ENCODE results near the gene BLNK.
A peak's percentile ranks its signal among the peaks of the same experiment; 100 is the strongest.

Gene BLNK

DNA sequence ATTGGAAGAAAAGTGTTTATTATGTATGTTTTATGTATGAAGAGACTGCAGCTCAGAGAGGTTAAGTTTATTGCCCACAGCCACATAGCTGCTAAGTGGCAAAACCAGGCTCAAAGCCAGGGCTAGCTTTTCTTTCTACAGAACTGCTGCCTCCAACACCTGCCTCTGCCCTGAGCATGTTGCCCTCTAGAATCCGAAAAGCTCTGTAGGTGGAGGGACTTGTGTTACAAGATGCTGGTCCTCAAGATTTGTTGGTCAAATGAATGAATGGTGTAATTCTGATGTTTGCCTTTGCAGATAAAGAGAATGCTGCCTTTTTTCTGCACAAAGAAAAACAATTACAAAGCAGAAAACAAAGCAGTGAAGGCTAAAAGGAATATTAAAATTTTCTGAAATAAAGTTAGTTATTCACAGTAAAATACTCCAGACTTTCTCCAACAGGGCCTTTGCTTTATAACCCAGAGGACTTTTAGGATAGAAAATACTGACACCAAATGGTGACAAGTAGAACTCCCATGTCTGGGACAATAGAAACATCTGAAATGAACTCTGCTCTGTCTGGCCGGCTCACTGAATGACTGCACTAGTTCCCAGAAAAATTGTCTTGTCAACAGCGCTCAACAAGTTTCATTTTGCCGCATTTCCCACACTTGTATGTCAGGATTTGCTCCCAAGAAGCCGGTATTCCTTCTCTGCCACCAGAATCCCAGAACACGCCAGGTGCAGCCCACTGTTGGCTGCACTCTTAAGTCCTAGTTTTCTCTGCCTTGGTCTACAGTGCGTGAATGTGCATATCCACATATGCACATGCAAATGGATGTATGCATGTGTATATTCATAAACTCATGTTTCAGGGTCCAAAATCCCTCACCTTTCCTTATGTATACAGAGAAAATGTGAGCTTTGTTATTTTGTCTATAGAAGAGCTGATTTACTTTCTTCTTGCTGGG, 21.9 kb upstream of the BLNK start:
- WGBS (ENCODE audit: extremely low coverage, insufficient coverage, low lambda C conversion rate), result no CpG with 5 or more reads among the region's 7 CpGs
- H3K27me3 ChIP-seq (ENCODE audit: insufficient read depth, low read length, poor library complexity), result no peaks in the 10 kb centered on the region
- H3K4me1 ChIP-seq (ENCODE audit: control insufficient read depth, low read depth, low read length), result no peaks in the 10 kb centered on the region
- no peaks in the 10 kb centered on the region for H3K79me1 ChIP-seq (ENCODE audit: low read length)
- H3K36me3 ChIP-seq (ENCODE audit: control insufficient read depth, insufficient read depth, low read length), result no peaks in the 10 kb centered on the region
- no peak overlapping the region for H4K8ac ChIP-seq (ENCODE audit: low read depth, low read length)
- no peak overlapping the region for H3K4me2 ChIP-seq (ENCODE audit: low read length)
- no peak overlapping the region for H2BK15ac ChIP-seq (replicated peaks; ENCODE audit: low read depth)
- H3K79me2 ChIP-seq (ENCODE audit: control insufficient read depth, insufficient read depth, low read length), result no peaks in the 10 kb centered on the region
- H2BK5ac ChIP-seq (ENCODE audit: low read length), result no peak overlapping the region
- H3K4me3 ChIP-seq (ENCODE audit: low read length), result no peak overlapping the region
- H2AK5ac ChIP-seq (ENCODE audit: low read length), result no peak overlapping the region
- H3K23ac ChIP-seq (ENCODE audit: low read length), result no peak overlapping the region
- no peak overlapping the region for H3K18ac ChIP-seq (ENCODE audit: low read length)
- peak; percentile 63 for DNase-seq
- no peak overlapping the region for H3K4ac ChIP-seq (ENCODE audit: low read depth, low read length)
- H3K9ac ChIP-seq (ENCODE audit: low read length), result no peak overlapping the region
- no peak overlapping the region for H2BK120ac ChIP-seq (ENCODE audit: low read depth, low read length)
- H3K56ac ChIP-seq (ENCODE audit: low read length), result no peak overlapping the region
- no peak overlapping the region for H4K5ac ChIP-seq (ENCODE audit: low read length)
- no peak overlapping the region for H3K27ac ChIP-seq (ENCODE audit: low read depth, low read length)

- Histone ChIP-seq H2BK5ac (ENCODE audit: low read length) (no peak overlapping the region), H3K79me2 (ENCODE audit: control insufficient read depth, insufficient read depth, low read length) (no peaks in the 10 kb centered on the region), H3K4ac (ENCODE audit: low read depth, low read length) (no peak overlapping the region), H2BK120ac (ENCODE audit: low read depth, low read length) (no peak overlapping the region), H2AK5ac (ENCODE audit: low read length) (no peak overlapping the region), H3K27ac (ENCODE audit: low read depth, low read length) (no peak overlapping the region), H3K4me3 (ENCODE audit: low read length) (no peak overlapping the region), H3K18ac (ENCODE audit: low read length) (no peak overlapping the region), H3K4me1 (ENCODE audit: control insufficient read depth, low read depth, low read length) (no peaks in the 10 kb centered on the region), H4K8ac (ENCODE audit: low read depth, low read length) (no peak overlapping the region), H3K79me1 (ENCODE audit: low read length) (no peaks in the 10 kb centered on the region), H3K4me2 (ENCODE audit: low read length) (no peak overlapping the region), H3K9ac (ENCODE audit: low read length) (no peak overlapping the region), H3K36me3 (ENCODE audit: control insufficient read depth, insufficient read depth, low read length) (no peaks in the 10 kb centered on the region), H2BK15ac (replicated peaks; ENCODE audit: low read depth) (no peak overlapping the region), H3K56ac (ENCODE audit: low read length) (no peak overlapping the region), H3K23ac (ENCODE audit: low read length) (no peak overlapping the region), H4K5ac (ENCODE audit: low read length) (no peak overlapping the region), H3K27me3 (ENCODE audit: insufficient read depth, low read length, poor library complexity) (no peaks in the 10 kb centered on the region)
- no CpG with 5 or more reads among the region's 4 CpGs for WGBS (ENCODE audit: extremely low coverage, insufficient coverage, low lambda C conversion rate)
- DNase-seq, result no peak
Measured at GRCh38 chr10:96290368-96291133, 19.2 kb upstream of the BLNK start.

DNA sequence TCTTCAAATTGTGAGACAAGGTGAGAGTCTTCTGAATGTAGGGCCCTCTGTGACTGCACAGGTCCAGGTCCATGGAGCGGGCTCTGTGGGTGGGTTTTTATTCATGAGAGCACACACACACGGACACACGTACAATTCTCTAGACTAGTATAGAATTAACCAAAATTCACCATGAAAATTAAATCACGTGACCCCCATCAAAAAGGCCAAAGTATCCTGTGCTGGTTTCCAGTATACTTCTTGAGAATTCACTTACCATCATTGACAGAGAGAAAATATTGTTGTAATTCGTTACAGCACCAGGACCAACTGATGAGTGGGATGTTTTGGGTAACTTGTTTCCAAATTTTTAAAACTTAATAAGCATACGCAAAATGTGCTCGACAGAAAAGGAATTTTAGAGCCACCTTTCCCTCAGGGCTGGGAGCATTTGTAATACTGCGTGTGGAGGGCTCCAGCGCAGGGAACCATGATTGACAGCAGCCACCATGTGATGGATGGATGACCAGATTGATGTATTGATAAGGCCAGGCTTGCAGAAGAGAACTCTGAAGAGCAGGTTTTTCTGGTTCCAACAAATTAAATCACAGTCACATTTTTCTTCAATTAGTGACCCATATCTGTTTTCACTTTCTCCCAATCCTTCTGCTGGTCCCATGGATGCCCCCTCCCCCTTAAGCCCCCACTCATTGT, 18.0 kb upstream of the BLNK start:
- Histone ChIP-seq H3K18ac (ENCODE audit: low read length) (no peak overlapping the region), H3K4me2 (ENCODE audit: low read length) (no peak overlapping the region), H4K8ac (ENCODE audit: low read depth, low read length) (no peak overlapping the region), H3K79me2 (ENCODE audit: control insufficient read depth, insufficient read depth, low read length) (no peaks in the 10 kb centered on the region), H3K56ac (ENCODE audit: low read length) (no peak overlapping the region), H3K79me1 (ENCODE audit: low read length) (no peaks in the 10 kb centered on the region), H3K27ac (ENCODE audit: low read depth, low read length) (no peak overlapping the region), H2BK15ac (replicated peaks; ENCODE audit: low read depth) (no peak overlapping the region), H2AK5ac (ENCODE audit: low read length) (no peak overlapping the region), H2BK120ac (ENCODE audit: low read depth, low read length) (no peak overlapping the region), H3K27me3 (ENCODE audit: insufficient read depth, low read length, poor library complexity) (no peaks in the 10 kb centered on the region), H3K4me3 (ENCODE audit: low read length) (no peak overlapping the region), H3K4ac (ENCODE audit: low read depth, low read length) (no peak overlapping the region), H3K9ac (ENCODE audit: low read length) (no peak overlapping the region), H3K4me1 (ENCODE audit: control insufficient read depth, low read depth, low read length) (no peaks in the 10 kb centered on the region), H4K5ac (ENCODE audit: low read length) (no peak overlapping the region), H2BK5ac (ENCODE audit: low read length) (no peak overlapping the region), H3K23ac (ENCODE audit: low read length) (no peak overlapping the region), H3K36me3 (ENCODE audit: control insufficient read depth, insufficient read depth, low read length) (no peaks in the 10 kb centered on the region)
- no CpG with 5 or more reads among the region's 9 CpGs for WGBS (ENCODE audit: extremely low coverage, insufficient coverage, low lambda C conversion rate)
- DNase-seq, result no peak

- Histone ChIP-seq H2BK120ac (ENCODE audit: low read depth, low read length) (no peak overlapping the region), H2BK5ac (ENCODE audit: low read length) (no peak overlapping the region), H3K4me1 (ENCODE audit: control insufficient read depth, low read depth, low read length) (no peaks in the 10 kb centered on the region), H3K9ac (ENCODE audit: low read length) (no peak overlapping the region), H3K4me3 (ENCODE audit: low read length) (no peak overlapping the region), H4K5ac (ENCODE audit: low read length) (no peak overlapping the region), H3K56ac (ENCODE audit: low read length) (no peak overlapping the region), H3K27me3 (ENCODE audit: insufficient read depth, low read length, poor library complexity) (no peaks in the 10 kb centered on the region), H3K79me1 (ENCODE audit: low read length) (no peaks in the 10 kb centered on the region), H3K79me2 (ENCODE audit: control insufficient read depth, insufficient read depth, low read length) (no peaks in the 10 kb centered on the region), H3K27ac (ENCODE audit: low read depth, low read length) (no peak overlapping the region), H2AK5ac (ENCODE audit: low read length) (no peak overlapping the region), H3K23ac (ENCODE audit: low read length) (no peak overlapping the region), H3K4ac (ENCODE audit: low read depth, low read length) (no peak overlapping the region), H3K4me2 (ENCODE audit: low read length) (no peak overlapping the region), H4K8ac (ENCODE audit: low read depth, low read length) (no peak overlapping the region), H3K36me3 (ENCODE audit: control insufficient read depth, insufficient read depth, low read length) (no peaks in the 10 kb centered on the region), H3K18ac (ENCODE audit: low read length) (no peak overlapping the region), H2BK15ac (replicated peaks; ENCODE audit: low read depth) (no peak overlapping the region)
- no CpG with 5 or more reads among the region's 5 CpGs for WGBS (ENCODE audit: extremely low coverage, insufficient coverage, low lambda C conversion rate)
- no peak for DNase-seq
Measured at GRCh38 chr10:96288151-96288621, 16.8 kb upstream of the BLNK start.

DNA sequence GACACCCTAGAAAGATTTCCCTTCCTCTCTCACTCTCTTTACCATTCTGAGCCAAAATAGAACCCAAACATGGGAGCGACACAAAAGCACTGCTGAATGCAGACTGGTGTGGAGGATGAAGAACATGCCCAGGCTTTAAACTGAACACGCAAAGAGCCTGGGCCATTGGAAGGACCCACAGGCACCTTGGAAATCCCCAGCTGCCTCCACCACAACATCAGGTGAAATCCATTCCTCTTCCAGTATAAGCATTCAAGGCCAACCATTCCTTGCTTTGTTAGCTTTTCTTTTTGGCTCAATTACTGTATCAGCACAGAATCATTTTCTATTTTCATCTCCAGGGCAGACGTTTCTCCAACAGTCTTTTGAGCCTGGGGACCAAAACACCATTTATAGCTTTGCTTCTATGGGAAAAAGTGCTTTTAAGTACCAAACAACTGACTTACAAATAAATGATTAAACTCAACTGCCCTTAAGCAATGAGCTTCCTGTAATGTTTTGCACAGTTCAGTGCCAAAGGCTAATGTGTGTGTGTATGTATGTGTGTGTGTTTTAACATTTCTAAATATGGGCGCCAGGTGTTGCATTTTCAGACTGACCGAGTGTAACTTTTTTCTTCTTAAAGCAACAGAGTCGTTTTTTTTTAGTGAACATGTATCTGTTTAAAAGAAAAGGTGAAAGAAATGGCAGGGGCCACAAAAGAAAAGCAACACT, 16.2 kb upstream of the BLNK start:
- Histone ChIP-seq H3K79me2 (ENCODE audit: control insufficient read depth, insufficient read depth, low read length) (no peaks in the 10 kb centered on the region), H3K4me1 (ENCODE audit: control insufficient read depth, low read depth, low read length) (no peaks in the 10 kb centered on the region), H3K4me3 (ENCODE audit: low read length) (no peak overlapping the region), H3K9ac (ENCODE audit: low read length) (no peak overlapping the region), H3K18ac (ENCODE audit: low read length) (no peak overlapping the region), H3K36me3 (ENCODE audit: control insufficient read depth, insufficient read depth, low read length) (no peaks in the 10 kb centered on the region), H2BK120ac (ENCODE audit: low read depth, low read length) (no peak overlapping the region), H3K23ac (ENCODE audit: low read length) (no peak overlapping the region), H2AK5ac (ENCODE audit: low read length) (no peak overlapping the region), H4K8ac (ENCODE audit: low read depth, low read length) (no peak overlapping the region), H2BK15ac (replicated peaks; ENCODE audit: low read depth) (no peak overlapping the region), H3K27me3 (ENCODE audit: insufficient read depth, low read length, poor library complexity) (no peaks in the 10 kb centered on the region), H3K56ac (ENCODE audit: low read length) (no peak overlapping the region), H3K79me1 (ENCODE audit: low read length) (no peaks in the 10 kb centered on the region), H3K4ac (ENCODE audit: low read depth, low read length) (no peak overlapping the region), H3K27ac (ENCODE audit: low read depth, low read length) (no peak overlapping the region), H4K5ac (ENCODE audit: low read length) (no peak overlapping the region), H2BK5ac (ENCODE audit: low read length) (no peak overlapping the region), H3K4me2 (ENCODE audit: low read length) (no peak overlapping the region)
- no CpG with 5 or more reads among the region's 6 CpGs for WGBS (ENCODE audit: extremely low coverage, insufficient coverage, low lambda C conversion rate)
- DNase-seq, result no peak

All from mesendoderm (in vitro differentiated cells).